ENCODE measurements around the gene GSTCD. TPM values are rescaled to one million over a fixed set of nuclear protein-coding genes. Genes with fewer than 3 reads are reported as not detected.
"Not testable (repeated sequence)": the region's sequence is repeated elsewhere in the genome, so short reads cannot be mapped to it uniquely, and the experiment has no call there.

The GSTCD gene
- total RNA-seq, 1 donor from 2014 or later: 4.5 TPM

DNA sequence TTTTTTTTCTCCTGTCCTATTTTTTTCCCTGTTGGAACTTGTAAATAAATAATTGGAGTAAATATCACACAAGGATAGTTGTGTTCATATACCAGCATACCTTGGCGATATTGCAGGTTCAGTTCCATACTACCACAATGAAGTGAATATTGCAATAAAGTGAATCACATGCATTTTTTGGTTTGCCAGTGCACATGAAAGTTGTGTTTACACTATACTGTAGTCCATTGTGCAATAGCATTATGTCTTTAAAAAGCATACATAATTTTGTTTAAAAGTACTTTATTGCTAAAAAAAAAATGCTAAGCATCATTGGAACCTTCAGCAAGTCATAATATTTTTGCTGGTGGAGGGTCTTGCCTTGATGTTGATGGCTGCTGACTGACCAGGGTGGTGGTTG is 88.6 kb downstream of the GSTCD start:
- DNase-seq (ENCODE audit: low spot score) (no peak), ATAC-seq (no peak)

GRCh38 chr4:105805501-105806120 is 97.0 kb downstream of the GSTCD start:
- DNase-seq (ENCODE audit: low spot score) (no peak), ATAC-seq (no peak)

GRCh38 chr4:105807496-105807895 is 98.9 kb downstream of the GSTCD start:
- ATAC-seq: no peak
- no peak for DNase-seq (ENCODE audit: low spot score)

GRCh38 chr4:105808030-105808749 is 99.6 kb downstream of the GSTCD start:
- ATAC-seq (no peak), DNase-seq (ENCODE audit: low spot score) (no peak)

DNA sequence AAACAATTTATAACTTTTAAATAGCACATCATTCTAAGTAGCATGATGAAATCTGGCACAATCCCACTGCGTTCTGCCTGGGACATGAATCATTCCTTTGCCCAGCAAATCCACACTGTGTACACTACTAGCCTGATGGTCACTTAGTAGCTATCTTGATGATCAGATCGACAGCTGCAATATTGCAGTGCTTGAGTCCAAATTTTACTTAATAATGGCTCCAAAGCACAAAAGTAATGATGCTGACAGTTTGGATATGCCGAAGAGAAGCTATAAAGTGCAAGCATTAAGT is 100.1 kb downstream of the GSTCD start:
- DNase-seq (ENCODE audit: low spot score): no peak
- no peak for ATAC-seq

GRCh38 chr4:105815701-105816100 is 107.1 kb downstream of the GSTCD start:
- no peak for ATAC-seq
- DNase-seq (ENCODE audit: low spot score): no peak

DNA sequence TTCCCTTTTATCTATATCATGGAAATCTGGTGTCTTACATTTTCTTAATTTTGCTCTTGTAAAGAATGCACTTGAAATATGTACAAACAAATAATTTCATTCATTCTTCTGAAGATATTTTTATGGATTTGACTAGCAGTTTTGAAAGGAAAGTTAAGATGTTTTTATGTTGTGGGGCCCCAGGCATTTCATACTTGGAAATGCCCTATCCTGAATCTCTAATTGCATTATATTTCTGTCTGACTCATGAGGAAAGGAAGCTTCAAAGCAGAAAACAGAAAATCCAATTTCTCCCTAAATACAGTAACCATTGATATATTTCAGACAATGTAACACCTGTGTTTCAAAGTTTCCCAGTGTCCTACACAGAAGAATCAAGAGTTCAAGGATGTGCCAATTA is 113.5 kb downstream of the GSTCD start:
- ATAC-seq (no peak), DNase-seq (ENCODE audit: low spot score) (no peak)

- ATAC-seq (no peak), DNase-seq (ENCODE audit: low spot score) (no peak)
These were observed 119.5 kb downstream of the GSTCD start for GRCh38 chr4:105828074-105828473.

GRCh38 chr4:105831189-105831588 is 122.6 kb downstream of the GSTCD start:
- ATAC-seq: no peak

DNA sequence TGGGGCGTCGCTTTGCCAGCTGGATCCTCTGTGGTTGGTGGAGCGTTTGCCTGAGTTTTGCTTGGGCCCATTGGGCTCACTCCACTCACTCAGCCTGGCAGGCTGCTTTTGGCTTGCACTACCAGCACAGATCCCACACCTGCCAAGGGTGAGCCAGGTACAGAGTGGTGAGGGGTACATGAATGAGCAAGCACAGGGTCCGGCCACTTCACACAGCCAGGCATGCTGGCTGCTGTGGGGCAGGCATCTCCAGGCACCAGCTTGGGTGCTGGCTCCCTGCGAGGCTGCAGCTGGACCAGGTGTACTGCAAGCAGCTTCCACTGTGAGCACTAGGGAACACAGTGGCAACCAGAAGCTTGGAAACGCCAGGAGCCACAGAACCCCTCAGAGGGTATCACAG is 126.6 kb downstream of the GSTCD start:
- ATAC-seq (no peak), DNase-seq (ENCODE audit: low spot score) (no peak)

More at GRCh38 chr4:105831189-105831588, 122.6 kb downstream of the GSTCD start:
- DNase-seq (ENCODE audit: low spot score): no peak

DNA sequence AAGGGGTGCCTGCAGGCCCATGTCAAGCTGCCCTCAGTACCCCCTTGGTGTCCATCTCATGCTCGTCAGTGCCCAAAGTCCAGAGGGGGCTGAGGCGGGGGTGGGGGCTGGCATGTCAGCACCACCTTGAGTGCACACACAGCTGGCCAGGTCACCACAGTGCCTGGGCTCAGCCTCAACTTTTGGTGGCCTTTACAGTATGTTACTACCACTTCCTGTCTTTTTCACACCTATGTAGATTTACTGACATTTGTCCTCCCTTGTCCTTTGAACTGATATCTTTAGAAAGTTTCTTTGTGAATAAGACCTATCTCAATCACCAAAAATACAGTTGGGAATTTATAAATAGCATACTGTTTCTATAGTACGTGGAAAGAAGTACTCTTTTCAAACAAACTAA is 128.0 kb downstream of the GSTCD start:
- ATAC-seq: no peak
- DNase-seq (ENCODE audit: low spot score): no peak

GRCh38 chr4:105837037-105837436 is 128.5 kb downstream of the GSTCD start:
- DNase-seq (ENCODE audit: low spot score): no peak
- no peak for ATAC-seq

DNA sequence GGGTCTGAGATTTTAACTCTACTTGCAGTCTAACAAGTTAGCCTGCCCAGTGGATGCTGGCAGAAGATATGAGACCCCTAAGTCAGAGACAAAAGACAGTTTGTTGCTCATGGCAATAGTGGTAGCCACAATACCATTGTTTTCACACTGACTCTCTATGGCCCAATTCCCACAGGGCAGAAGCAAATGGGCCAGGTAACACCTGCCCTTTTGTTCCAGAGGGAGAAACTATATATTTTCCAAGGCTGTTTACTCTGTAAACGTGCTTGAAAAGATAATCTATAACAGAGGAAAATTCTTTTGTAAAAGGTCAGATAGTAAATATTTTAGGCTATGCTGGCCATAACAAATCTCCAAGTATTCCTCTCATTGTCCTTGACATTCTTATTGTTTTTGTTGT is 129.5 kb downstream of the GSTCD start:
- DNase-seq (ENCODE audit: low spot score): no peak

DNA sequence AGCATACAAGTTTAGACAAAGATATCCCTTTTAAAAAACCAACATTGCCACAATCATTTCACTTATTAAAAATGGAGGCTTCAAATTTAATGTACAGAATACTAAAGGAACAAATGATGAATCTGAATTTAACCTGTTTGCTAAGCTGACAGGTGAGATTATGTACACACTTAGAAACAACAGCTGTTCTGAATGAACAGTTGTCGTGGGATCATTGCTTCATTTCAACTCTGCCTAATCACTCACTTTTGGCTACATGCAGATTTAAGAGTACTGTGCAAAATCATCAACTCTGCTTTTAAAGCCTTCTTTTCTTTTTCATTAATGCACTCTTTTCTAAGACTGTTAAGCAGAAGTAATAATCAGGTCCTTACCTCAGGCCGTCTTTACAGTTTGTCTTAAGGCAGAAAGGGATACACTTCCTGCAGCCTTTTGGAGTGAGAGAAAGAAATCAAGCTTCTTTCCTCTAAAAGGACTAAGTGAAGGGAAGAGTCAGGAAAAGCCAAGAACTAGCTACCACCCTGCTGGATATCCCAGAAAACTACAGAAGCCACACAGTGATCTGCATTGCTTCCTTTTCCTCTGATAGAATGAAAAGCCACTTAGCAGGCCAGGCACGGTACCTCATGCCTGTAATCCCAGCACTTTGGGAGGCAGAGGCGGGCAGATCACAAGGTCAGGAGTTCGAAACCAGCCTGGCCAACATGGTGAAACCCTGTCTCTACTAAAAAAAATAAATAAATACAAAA is 132.0 kb downstream of the GSTCD start:
- no peak for ATAC-seq
- DNase-seq (ENCODE audit: low spot score): no peak

More for the DNA sequence above, 129.5 kb downstream of the GSTCD start:
- ATAC-seq: no peak

DNA sequence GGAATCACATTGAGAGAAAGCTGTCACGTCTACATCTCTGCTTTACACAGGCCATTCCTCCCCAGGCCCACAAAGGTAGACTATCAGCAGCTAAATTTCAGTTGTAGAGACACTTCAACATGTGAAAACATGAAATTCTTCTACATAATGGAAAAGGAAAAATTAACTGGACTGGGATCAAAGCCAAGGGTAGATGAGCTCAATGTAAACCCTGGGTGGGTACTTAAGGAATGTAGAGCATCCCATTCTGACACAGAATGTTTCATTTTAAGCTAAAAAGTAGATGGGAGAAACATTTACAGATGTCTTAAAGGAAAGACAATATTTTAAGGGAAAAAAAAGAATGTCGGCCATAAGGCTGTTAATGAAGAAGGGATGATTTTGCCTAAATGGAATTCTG is 135.4 kb downstream of the GSTCD start:
- no peak for DNase-seq (ENCODE audit: low spot score)
- ATAC-seq: no peak

- no peak for ATAC-seq
- no peak for DNase-seq (ENCODE audit: low spot score)
These were observed 137.0 kb downstream of the GSTCD start for GRCh38 chr4:105845559-105845958.

DNA sequence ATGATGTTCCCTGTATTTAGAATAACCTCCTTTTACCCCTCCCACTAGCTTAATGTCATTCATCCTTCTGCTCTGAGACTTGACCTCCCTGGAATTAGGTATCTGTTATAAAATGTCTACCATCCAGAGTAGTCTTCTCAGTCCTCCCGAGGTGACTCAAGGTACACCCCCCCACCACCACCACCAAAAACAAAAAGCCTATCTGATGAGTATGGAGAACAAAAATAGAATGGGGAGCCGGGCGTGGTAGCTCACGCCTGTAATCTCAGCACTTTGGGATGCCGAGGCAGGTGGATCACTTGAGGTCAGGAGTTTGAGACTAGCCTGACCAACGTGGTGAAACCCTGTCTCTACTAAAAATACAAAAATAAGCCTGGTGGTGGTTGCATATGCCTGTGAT is 139.8 kb downstream of the GSTCD start:
- ATAC-seq; DNase-seq (ENCODE audit: low spot score): not testable (repeated sequence)

DNA sequence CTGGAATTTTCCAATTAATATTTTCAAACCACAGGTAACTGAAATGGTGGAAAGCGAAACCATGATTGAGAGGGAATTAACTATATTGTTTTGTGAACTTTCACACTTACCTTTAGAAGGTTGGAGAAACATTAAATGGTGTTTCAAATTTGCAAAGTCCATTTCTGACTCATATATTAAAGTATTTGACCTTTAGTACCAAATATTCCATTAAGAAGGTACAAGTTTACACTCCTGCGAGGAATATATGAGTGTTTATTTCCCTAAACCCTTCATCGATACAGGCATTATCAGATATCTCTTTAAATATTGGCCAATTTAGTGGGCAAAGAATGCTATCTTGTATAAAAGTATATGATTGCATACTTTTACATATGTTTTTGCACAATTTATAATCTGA is 142.6 kb downstream of the GSTCD start:
- ATAC-seq (no peak), DNase-seq (ENCODE audit: low spot score) (no peak)

DNA sequence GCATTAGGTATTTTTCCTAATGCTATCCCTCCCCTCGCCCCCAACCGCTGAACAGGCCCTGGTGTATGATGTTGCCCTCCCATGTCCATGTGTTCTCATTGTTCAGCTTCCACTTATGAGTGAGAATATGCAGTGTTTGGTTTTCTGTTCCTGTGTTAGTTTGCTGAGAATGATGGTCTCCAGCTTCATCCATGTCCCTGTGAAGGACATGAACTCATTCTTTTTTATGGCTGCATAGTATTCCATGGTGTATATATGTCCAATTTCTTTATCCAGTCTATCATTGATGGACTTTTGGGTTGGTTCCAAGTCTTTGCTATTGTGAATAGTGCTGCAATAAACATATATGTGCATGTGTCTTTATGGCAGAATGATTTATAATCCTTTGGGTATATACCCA is 143.6 kb downstream of the GSTCD start:
- ATAC-seq; DNase-seq (ENCODE audit: low spot score): not testable (repeated sequence)

- ATAC-seq: no peak
- no peak for DNase-seq (ENCODE audit: low spot score)
These were observed 150.0 kb downstream of the GSTCD start for GRCh38 chr4:105858466-105859040.

GRCh38 chr4:105859233-105859632 is 150.6 kb downstream of the GSTCD start:
- ATAC-seq: no peak

DNA sequence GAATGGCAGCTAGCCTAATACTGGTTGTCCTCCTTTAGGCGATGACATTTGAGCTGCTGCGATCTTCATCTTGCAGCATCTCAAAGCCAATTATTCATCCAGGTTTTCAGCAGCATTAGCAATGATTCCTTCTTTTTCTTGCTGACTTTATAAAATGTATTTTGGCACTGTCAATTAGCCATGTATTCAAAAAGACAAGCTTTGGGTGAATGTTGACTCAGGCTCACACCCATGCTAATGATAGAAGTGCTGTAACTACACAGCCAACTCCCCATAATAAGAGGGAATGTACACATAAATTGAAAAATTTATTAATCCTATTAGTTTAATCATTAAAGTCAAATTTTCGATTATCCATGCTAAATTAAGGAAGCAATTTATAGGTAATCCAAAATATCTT is 162.4 kb downstream of the GSTCD start:
- no peak for DNase-seq (ENCODE audit: low spot score)
- no peak for ATAC-seq

More at GRCh38 chr4:105859233-105859632, 150.6 kb downstream of the GSTCD start:
- no peak for DNase-seq (ENCODE audit: low spot score)
